H1 (cell line): Measurements from ENCODE around the gene PA2G4. TPM values are rescaled to one million over a fixed set of nuclear protein-coding genes. Genes with fewer than 3 reads are reported as not detected.

Source experiments
- CTCF ChIA-PET: fragments of 300-600 bp; sonication (Branson Sonifier 250); formaldehyde crosslinking; loops from one replicate; lab custom pipeline; 2021; ENCODE audit not compliant: partially characterized antibody; lab: Charles Lee
- POLR2A ChIA-PET: fragments of 300-600 bp; sonication (Branson Sonifier 250); formaldehyde crosslinking; loops from one replicate; lab custom pipeline; 2021; ENCODE audit warnings: inconsistent platforms; ENCODE audit not compliant: partially characterized antibody; lab: Charles Lee
- DNase-seq, 2 experiments: peaks; one replicate each; pipeline versions ENCODE4 v3.0.0 to v3.0.0-alpha.2; 2010 to 2022; ENCODE audit warnings: low spot score in 2 of 2, low read depth in 1 of 2, mixed read lengths in 1 of 2
- FAIRE-seq: peaks from 2 replicates; lab custom pipeline; 2011; peaks lifted over from hg19 to GRCh38; lab: Jason Lieb, UNC
- H2AFZ ChIP-seq: 2 replicates; pipeline ENCODE4 v1.8.1; 2012; ENCODE audit warnings: low read length, inconsistent platforms
- H2AK5ac ChIP-seq: 2 replicates; pipeline ENCODE4 v1.6.1; 2013; ENCODE audit warnings: low read depth, low read length
- H2BK120ac ChIP-seq: replicated peaks from 2 replicates; pipeline ENCODE3; 2013; ENCODE audit warnings: low read depth, low read length, inconsistent platforms
- H2BK12ac ChIP-seq: 2 replicates; pipeline ENCODE4 v1.6.1; 2013; ENCODE audit warnings: low read depth, low read length
- H2BK15ac ChIP-seq: 2 replicates; pipeline ENCODE4 v1.6.1; 2013; ENCODE audit warnings: low read length
- H2BK20ac ChIP-seq: 2 replicates; pipeline ENCODE4 v1.6.1; 2013; ENCODE audit warnings: low read length
- H2BK5ac ChIP-seq: 2 replicates; pipeline ENCODE4 v1.6.1; 2013; ENCODE audit warnings: low read depth, low read length
- H3K14ac ChIP-seq: 2 replicates; pipeline ENCODE4 v1.6.1; 2013; ENCODE audit warnings: inconsistent platforms; ENCODE audit not compliant: insufficient read length
- H3K18ac ChIP-seq: 2 replicates; pipeline ENCODE4 v1.6.1; 2013; ENCODE audit warnings: low read length; ENCODE audit errors: extremely low read depth
- H3K23ac ChIP-seq: 2 replicates; pipeline ENCODE4 v1.6.1; 2013; ENCODE audit warnings: inconsistent platforms; ENCODE audit not compliant: insufficient read length
- H3K23me2 ChIP-seq: 2 replicates; pipeline ENCODE4 v1.6.1; 2013; ENCODE audit warnings: low read depth, low read length
- H3K27ac ChIP-seq: 2 replicates; pipeline ENCODE4 v1.6.1; 2011; ENCODE audit warnings: low read depth, low read length, inconsistent platforms
- H3K27me3 ChIP-seq, 4 experiments: replicated peaks in 1 of 4; 1 replicate in 1 of 4; 2 replicates in 3 of 4; pipeline versions ENCODE4 v1.6.1 to v1.8.1; 2011 to 2013; ENCODE audit warnings: low read length in 3 of 4, mild to moderate bottlenecking in 3 of 4, inconsistent platforms in 2 of 4, mixed read lengths in 2 of 4, moderate library complexity in 1 of 4; ENCODE audit not compliant: control insufficient read depth in 3 of 4, insufficient read depth in 3 of 4; ENCODE audit errors: extremely low read depth in 1 of 4
- H3K36me3 ChIP-seq, 4 experiments: 2 replicates each; pipeline versions ENCODE4 v1.6.1 to v1.8.1; 2011 to 2013; ENCODE audit warnings: mild to moderate bottlenecking in 4 of 4, low read length in 3 of 4, moderate library complexity in 2 of 4, control low read depth in 1 of 4, inconsistent platforms in 1 of 4; ENCODE audit not compliant: insufficient read depth in 4 of 4, control insufficient read depth in 2 of 4
- H3K4ac ChIP-seq: replicated peaks from 2 replicates; pipeline ENCODE3; 2013; ENCODE audit warnings: low read length, low read depth, mixed read lengths, inconsistent platforms; ENCODE audit not compliant: insufficient read length
- H3K4me1 ChIP-seq, 4 experiments: replicated peaks in 1 of 4; 1 replicate in 1 of 4; 2 replicates in 3 of 4; pipeline versions ENCODE4 v1.6.1 to v1.8.1; 2011 to 2013; ENCODE audit warnings: low read length in 3 of 4, inconsistent platforms in 2 of 4, mixed read lengths in 1 of 4; ENCODE audit not compliant: insufficient read depth in 4 of 4, control insufficient read depth in 3 of 4
- H3K4me2 ChIP-seq, 2 experiments: 2 replicates each; pipeline versions ENCODE4 v1.6.1 to v1.8.1; 2011 to 2013; ENCODE audit warnings: low read depth in 2 of 2, low read length in 2 of 2, control low read depth in 1 of 2, inconsistent platforms in 1 of 2, mild to moderate bottlenecking in 1 of 2; ENCODE audit not compliant: insufficient read depth in 1 of 2
- H3K4me3 ChIP-seq, 4 experiments: fragments of 200-600, 300-600 bp in 1 of 4; sonication (generic), shearing (Covaris generic), sonication (Bioruptor Twin) in 1 of 4; 2 replicates each; pipeline versions ENCODE4 v1.5.1 to v1.8.1; 2011 to 2016; ENCODE audit warnings: low read length in 4 of 4, low read depth in 3 of 4, control low read depth in 2 of 4, inconsistent platforms in 2 of 4, mild to moderate bottlenecking in 2 of 4, mixed read lengths in 1 of 4, moderate library complexity in 1 of 4; ENCODE audit not compliant: insufficient read depth in 2 of 4; ENCODE audit errors: extremely low read depth in 1 of 4
- H3K56ac ChIP-seq: replicated peaks from 2 replicates; pipeline ENCODE3; 2013; ENCODE audit warnings: low read depth, mild to moderate bottlenecking, mixed read lengths, low read length, inconsistent platforms; ENCODE audit not compliant: insufficient read length
- H3K79me1 ChIP-seq: 2 replicates; pipeline ENCODE4 v1.6.1; 2013; ENCODE audit warnings: low read depth, low read length, control low read depth
- H3K79me2 ChIP-seq, 2 experiments: 2 replicates each; pipeline versions ENCODE4 v1.6.1 to v1.8.1; 2012 to 2013; ENCODE audit warnings: low read length in 2 of 2, mild to moderate bottlenecking in 2 of 2, inconsistent platforms in 1 of 2; ENCODE audit not compliant: insufficient read depth in 2 of 2, control insufficient read depth in 1 of 2
- H3K9ac ChIP-seq, 4 experiments: replicated peaks in 1 of 4; 1 replicate in 1 of 4; 2 replicates in 3 of 4; pipeline versions ENCODE4 v1.6.1 to v1.8.1; 2011 to 2013; ENCODE audit warnings: low read depth in 3 of 4, low read length in 3 of 4, control low read depth in 2 of 4, mild to moderate bottlenecking in 2 of 4, moderate library complexity in 2 of 4, inconsistent platforms in 1 of 4; ENCODE audit errors: extremely low read depth in 1 of 4
- H3K9me3 ChIP-seq, 2 experiments: 2 replicates each; pipeline versions ENCODE4 v1.6.1 to v1.8.1; 2012 to 2013; ENCODE audit warnings: mild to moderate bottlenecking in 2 of 2, moderate library complexity in 2 of 2, control low read depth in 1 of 2, inconsistent platforms in 1 of 2, low read depth in 1 of 2, low read length in 1 of 2, mixed read lengths in 1 of 2; ENCODE audit not compliant: insufficient read depth in 2 of 2
- H4K20me1 ChIP-seq, 2 experiments: replicated peaks in 1 of 2; 2 replicates each; pipeline versions ENCODE3 to v1.8.1; 2011 to 2013; ENCODE audit warnings: inconsistent platforms in 2 of 2, low read length in 2 of 2, mild to moderate bottlenecking in 1 of 2; ENCODE audit not compliant: insufficient read depth in 2 of 2, control insufficient read depth in 1 of 2
- H4K5ac ChIP-seq: 2 replicates; pipeline ENCODE4 v1.6.1; 2013; ENCODE audit warnings: low read length, low read depth, mixed read lengths, inconsistent platforms; ENCODE audit not compliant: insufficient read length
- H4K8ac ChIP-seq: 2 replicates; pipeline ENCODE4 v1.8.0; 2013; ENCODE audit warnings: mild to moderate bottlenecking, moderate library complexity, low read length, inconsistent platforms; ENCODE audit not compliant: insufficient read depth; ENCODE audit errors: extremely low read depth
- H4K91ac ChIP-seq: replicated peaks from 2 replicates; pipeline ENCODE3; 2013; ENCODE audit warnings: low read length, mixed read lengths, inconsistent platforms; ENCODE audit not compliant: insufficient read length
- GTF2F1 ChIP-seq: IDR thresholded peaks from 2 replicates; pipeline ENCODE4 v1.6.1; 2012; ENCODE audit warnings: low read depth, low read length, improper control_type of control experiment, borderline replicate concordance
- MAFK ChIP-seq: IDR thresholded peaks from 2 replicates; pipeline ENCODE4 v1.6.1; 2012; ENCODE audit warnings: low read depth, mild to moderate bottlenecking, improper control_type of control experiment, low read length
- WGBS, 2 experiments: shearing (Covaris generic) in 1 of 2; methylation state at CpG; one replicate each; pipeline versions ENCODE4 v1.1.6 to v1.1.7; 2013 to 2015; ENCODE audit warnings: low lambda C conversion rate in 2 of 2, mixed read lengths in 2 of 2, inconsistent platforms in 1 of 2, low coverage in 1 of 2, missing lambda C conversion rate in 1 of 2; ENCODE audit not compliant: insufficient replicate concordance in 2 of 2, insufficient coverage in 1 of 2, insufficient read length in 1 of 2; ENCODE audit errors: extremely low coverage in 1 of 2, missing lambda C conversion rate in 1 of 2; 5-methylcytosine and 5-hydroxymethylcytosine counted together
- polyA plus RNA-seq, 7 experiments: library from polyadenylated mRNA; depleted of rRNA in 3 of 7; stranded (reverse) in 5 of 7; unstranded in 2 of 7; fragments of >200 nt in 5 of 7; fragments of 200-250 nt in 2 of 7; gene quantifications; 1 replicate in 5 of 7; 2 replicates in 1 of 7; 4 replicates in 1 of 7; pipeline versions ENCODE4 v1.2.1 to v1.2.3, GENCODE V29; 2011 to 2013; ENCODE audit warnings: missing spikeins in 2 of 7, mixed read lengths in 2 of 7
- total RNA-seq: library from RNA; stranded (reverse); fragmentation: NEBNext Ultra II Directional; extraction: Animal tissue kit (Norgen Biotek cat#: 25700); gene quantifications from 2 replicates; pipeline ENCODE4 v1.2.1, GENCODE V29; 2021
- TF ChIP-seq, protein P1 (sequence below): IDR thresholded peaks from 2 replicates; pipeline ENCODE4 v1.6.1; 2011; ENCODE audit warnings: low read length, improper control_type of control experiment

PA2G4 gene
- total and polyA plus RNA-seq, 2 of the 8 experiments (the other 6 are each of a cell fraction or from before 2014, with no cell fraction given) = 159 to 242 TPM

DNA sequence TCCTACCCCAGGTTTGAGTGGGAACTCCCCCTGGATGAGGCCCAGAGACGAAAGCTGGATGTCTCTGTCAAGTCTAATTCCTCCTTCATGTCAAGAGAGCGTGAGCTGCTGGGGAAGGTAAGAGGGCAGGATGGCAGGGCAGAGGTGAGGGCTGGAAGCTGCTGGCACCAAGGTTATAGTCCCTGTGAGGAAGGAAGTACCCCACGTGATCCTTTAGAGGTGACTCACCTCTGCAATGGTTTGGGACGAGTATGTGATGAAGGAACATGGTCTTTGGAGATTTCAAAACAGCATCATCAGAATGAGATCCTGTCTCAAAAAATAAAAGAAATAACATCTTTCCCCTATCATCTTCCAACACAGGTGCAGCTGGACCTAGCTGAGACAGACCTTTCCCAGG, 38.9 kb downstream of the PA2G4 start:
- H2BK20ac ChIP-seq = no peak overlapping the region
- TF ChIP-seq, protein P1, sequence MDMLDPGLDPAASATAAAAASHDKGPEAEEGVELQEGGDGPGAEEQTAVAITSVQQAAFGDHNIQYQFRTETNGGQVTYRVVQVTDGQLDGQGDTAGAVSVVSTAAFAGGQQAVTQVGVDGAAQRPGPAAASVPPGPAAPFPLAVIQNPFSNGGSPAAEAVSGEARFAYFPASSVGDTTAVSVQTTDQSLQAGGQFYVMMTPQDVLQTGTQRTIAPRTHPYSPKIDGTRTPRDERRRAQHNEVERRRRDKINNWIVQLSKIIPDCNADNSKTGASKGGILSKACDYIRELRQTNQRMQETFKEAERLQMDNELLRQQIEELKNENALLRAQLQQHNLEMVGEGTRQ = no peak
- TF ChIP-seq MAFK (no peak), GTF2F1 (no peak)
- H3K36me3 ChIP-seq = peaks cover 23 to 58% (median 48%) of the 10 kb centered on the region in 4 experiments
- H3K4ac ChIP-seq = no peak overlapping the region
- H3K23ac ChIP-seq = no peak overlapping the region
- DNase-seq (no peak), FAIRE-seq (no peak)
- H3K14ac ChIP-seq = no peak overlapping the region
- H4K5ac ChIP-seq = no peak overlapping the region
- H3K18ac ChIP-seq = no peak overlapping the region
- no peak overlapping the region for H2BK15ac ChIP-seq
- no peak overlapping the region for H3K4me3 ChIP-seq
- no peak overlapping the region for H3K56ac ChIP-seq
- no peak overlapping the region for H4K8ac ChIP-seq
- no peaks in the 10 kb centered on the region for H3K23me2 ChIP-seq
- ChIA-PET POLR2A (interaction anchor here (1.1 to 2.1 kb wide), 5 partner anchors 8 to 124 kb away, joined by 3 to 11 read pairs (median 4); partner anchors contain the start of genes MYL6B and RNF41), CTCF (interaction anchor here (0.5 to 3.5 kb wide), 8 partner anchors 13 to 47 kb away, joined by 3 to 19 read pairs (median 3); partner anchors contain the start of gene ZC3H10)
- no peaks in the 10 kb centered on the region for H3K27me3 ChIP-seq
- H3K9ac ChIP-seq = no peak overlapping the region; a peak in 1 of 7 replicates
- H3K79me2 ChIP-seq = no peaks in the 10 kb centered on the region
- no peak overlapping the region for H2AK5ac ChIP-seq
- H3K4me1 ChIP-seq = no peaks in the 10 kb centered on the region
- no peaks in the 10 kb centered on the region for H3K79me1 ChIP-seq
- H3K9me3 ChIP-seq = no peaks in the 10 kb centered on the region
- 93% methylated on average over 4 of the region's 4 CpGs; no CpG with 5 or more reads in 1 of the 2 experiments for WGBS, 2 experiments
- H2AFZ ChIP-seq = no peak overlapping the region
- H2BK120ac ChIP-seq = no peak overlapping the region
- no peak overlapping the region for H3K27ac ChIP-seq
- H4K20me1 ChIP-seq = no peaks in the 10 kb centered on the region
- H2BK5ac ChIP-seq = no peak overlapping the region
- no peak overlapping the region for H3K4me2 ChIP-seq
- no peak overlapping the region for H2BK12ac ChIP-seq
- no peak overlapping the region for H4K91ac ChIP-seq
